Urinary bladder (tissue), 4 donors: ENCODE measurements around the gene GTF3C5. TPM values are rescaled to one million over a fixed set of nuclear protein-coding genes. Genes with fewer than 3 reads are reported as not detected.
"Not testable (repeated sequence)": the region's sequence is repeated elsewhere in the genome, so short reads cannot be mapped to it uniquely, and the experiment has no call there.

ENCODE experiments used
- DNase-seq: peaks from one replicate; pipeline ENCODE4 v3.0.0-alpha.2; 2015; ENCODE audit errors: extremely low spot score
- H3K27ac ChIP-seq: one replicate; pipeline ENCODE4 v1.5.1; 2013; ENCODE audit warnings: low read depth, mild to moderate bottlenecking, moderate library complexity
- H3K36me3 ChIP-seq: one replicate; pipeline ENCODE4 v1.6.1; 2013; ENCODE audit warnings: mild to moderate bottlenecking, moderate library complexity; ENCODE audit not compliant: insufficient read depth
- H3K4me1 ChIP-seq: one replicate; pipeline ENCODE4 v1.6.1; 2013; ENCODE audit warnings: mild to moderate bottlenecking, moderate library complexity; ENCODE audit not compliant: insufficient read depth
- H3K4me3 ChIP-seq: one replicate; pipeline ENCODE4 v1.5.1; 2013; ENCODE audit warnings: low read depth, low read length
- WGBS: extraction: QIAGEN DNeasy Blood & Tissue Kit; methylation state at CpG from one replicate; pipeline ENCODE4 v1.1.7; 2013; 5-methylcytosine and 5-hydroxymethylcytosine counted together
- polyA plus RNA-seq: library from polyadenylated mRNA; stranded (reverse); fragments of 200-250 nt; gene quantifications from one replicate; pipeline ENCODE4 v1.2.3, GENCODE V29; 2013
- total RNA-seq: library from RNA; depleted of rRNA; stranded (reverse); fragments of >200 nt; gene quantifications from one replicate; pipeline ENCODE4 v1.2.3, GENCODE V29; 2014
- donor health status: healthy with polysubstance abuse.
- donor health status: healthy.

The GTF3C5 gene
- total and polyA plus RNA-seq, 2 donors = 23.2 to 50.3 TPM

DNA sequence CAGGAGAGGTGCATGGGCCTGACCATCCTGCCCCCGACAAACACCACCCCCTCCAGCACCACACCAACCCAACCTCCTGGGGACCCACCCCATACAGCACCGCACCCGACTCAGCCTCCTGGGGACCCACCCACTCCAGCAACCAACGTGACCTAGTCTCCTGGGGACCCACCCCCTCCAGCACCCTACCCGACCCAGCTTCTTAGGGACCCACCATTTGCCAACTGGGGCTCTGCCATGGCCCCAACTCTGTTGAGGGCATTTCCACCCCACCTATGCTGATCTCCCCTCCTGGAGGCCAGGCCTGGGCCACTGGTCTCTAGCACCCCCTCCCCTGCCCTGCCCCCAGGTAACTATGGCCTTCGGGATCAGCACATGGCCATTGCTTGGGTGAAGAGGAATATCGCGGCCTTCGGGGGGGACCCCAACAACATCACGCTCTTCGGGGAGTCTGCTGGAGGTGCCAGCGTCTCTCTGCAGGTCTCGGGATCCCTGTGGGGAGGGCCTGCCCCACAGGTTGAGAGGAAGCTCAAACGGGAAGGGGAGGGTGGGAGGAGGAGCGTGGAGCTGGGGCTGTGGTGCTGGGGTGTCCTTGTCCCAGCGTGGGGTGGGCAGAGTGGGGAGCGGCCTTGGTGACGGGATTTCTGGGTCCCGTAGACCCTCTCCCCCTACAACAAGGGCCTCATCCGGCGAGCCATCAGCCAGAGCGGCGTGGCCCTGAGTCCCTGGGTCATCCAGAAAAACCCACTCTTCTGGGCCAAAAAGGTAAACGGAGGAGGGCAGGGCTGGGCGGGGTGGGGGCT lies 35.6 kb downstream of the GTF3C5 start:
- 93% methylated on average over 25 of the region's 25 CpGs for WGBS
- H3K27ac ChIP-seq = no peak overlapping the region
- H3K4me3 ChIP-seq = no peak overlapping the region
- no peaks in the 10 kb centered on the region for H3K4me1 ChIP-seq
- H3K36me3 ChIP-seq = no peaks in the 10 kb centered on the region
- DNase-seq = no peak

GRCh38 chr9:133067006-133067405 lies 36.2 kb downstream of the GTF3C5 start:
- 92% methylated on average over 11 of the region's 11 CpGs for WGBS
- no peak overlapping the region for H3K4me3 ChIP-seq
- H3K27ac ChIP-seq = no peak overlapping the region
- no peak for DNase-seq
- H3K36me3 ChIP-seq = no peaks in the 10 kb centered on the region
- H3K4me1 ChIP-seq = no peaks in the 10 kb centered on the region

DNA sequence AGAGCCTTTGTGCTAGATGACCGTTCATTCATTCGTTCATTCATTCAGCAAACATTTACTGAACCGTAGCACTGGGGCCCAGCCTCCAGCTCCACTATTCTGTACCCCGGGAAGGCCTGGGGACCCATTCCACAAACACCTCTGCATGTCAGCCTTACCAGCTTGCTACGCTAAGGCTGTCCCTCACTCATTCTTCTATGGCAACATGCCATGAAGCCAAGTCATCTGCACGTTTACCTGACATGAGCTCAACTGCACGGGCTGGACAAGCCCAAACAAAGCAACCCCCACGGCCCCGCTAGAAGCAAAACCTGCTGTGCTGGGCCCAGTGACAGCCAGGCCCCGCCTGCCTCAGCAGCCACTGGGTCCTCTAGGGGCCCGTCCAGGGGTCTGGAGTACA lies 37.0 kb downstream of the GTF3C5 start:
- no peaks in the 10 kb centered on the region for H3K4me1 ChIP-seq
- no peaks in the 10 kb centered on the region for H3K36me3 ChIP-seq
- peak; percentile 50 for DNase-seq
- WGBS = 77% methylated on average over 11 of the region's 11 CpGs
- no peak overlapping the region for H3K27ac ChIP-seq
- no peak overlapping the region for H3K4me3 ChIP-seq

DNA sequence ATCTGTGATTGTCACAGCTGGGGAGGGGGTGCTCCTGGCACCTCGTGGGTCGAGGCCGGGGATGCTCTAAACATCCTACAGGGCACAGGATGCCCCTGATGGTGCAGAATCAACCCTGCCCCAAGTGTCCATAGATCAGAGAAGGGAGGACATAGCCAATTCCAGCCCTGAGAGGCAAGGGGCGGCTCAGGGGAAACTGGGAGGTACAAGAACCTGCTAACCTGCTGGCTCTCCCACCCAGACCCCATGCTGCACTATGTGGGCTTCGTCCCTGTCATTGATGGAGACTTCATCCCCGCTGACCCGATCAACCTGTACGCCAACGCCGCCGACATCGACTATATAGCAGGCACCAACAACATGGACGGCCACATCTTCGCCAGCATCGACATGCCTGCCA lies 37.6 kb downstream of the GTF3C5 start:
- not testable (repeated sequence) for H3K4me3 ChIP-seq, H3K4me1 ChIP-seq, H3K27ac ChIP-seq, H3K36me3 ChIP-seq, DNase-seq
- 96% methylated on average over 2 of the region's 15 CpGs for WGBS

- H3K4me1 ChIP-seq, H3K36me3 ChIP-seq, H3K4me3 ChIP-seq, H3K27ac ChIP-seq, DNase-seq: not testable (repeated sequence)
- WGBS = 93% methylated on average over 17 of the region's 17 CpGs
These were observed 39.7 kb downstream of the GTF3C5 start for GRCh38 chr9:133070500-133070961.

DNA sequence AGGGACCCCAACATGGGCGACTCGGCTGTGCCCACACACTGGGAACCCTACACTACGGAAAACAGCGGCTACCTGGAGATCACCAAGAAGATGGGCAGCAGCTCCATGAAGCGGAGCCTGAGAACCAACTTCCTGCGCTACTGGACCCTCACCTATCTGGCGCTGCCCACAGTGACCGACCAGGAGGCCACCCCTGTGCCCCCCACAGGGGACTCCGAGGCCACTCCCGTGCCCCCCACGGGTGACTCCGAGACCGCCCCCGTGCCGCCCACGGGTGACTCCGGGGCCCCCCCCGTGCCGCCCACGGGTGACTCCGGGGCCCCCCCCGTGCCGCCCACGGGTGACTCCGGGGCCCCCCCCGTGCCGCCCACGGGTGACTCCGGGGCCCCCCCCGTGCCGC lies 40.2 kb downstream of the GTF3C5 start:
- H3K27ac ChIP-seq, H3K4me3 ChIP-seq, H3K4me1 ChIP-seq, DNase-seq, H3K36me3 ChIP-seq: not testable (repeated sequence)
- 93% methylated on average over 22 of the region's 31 CpGs for WGBS

DNA sequence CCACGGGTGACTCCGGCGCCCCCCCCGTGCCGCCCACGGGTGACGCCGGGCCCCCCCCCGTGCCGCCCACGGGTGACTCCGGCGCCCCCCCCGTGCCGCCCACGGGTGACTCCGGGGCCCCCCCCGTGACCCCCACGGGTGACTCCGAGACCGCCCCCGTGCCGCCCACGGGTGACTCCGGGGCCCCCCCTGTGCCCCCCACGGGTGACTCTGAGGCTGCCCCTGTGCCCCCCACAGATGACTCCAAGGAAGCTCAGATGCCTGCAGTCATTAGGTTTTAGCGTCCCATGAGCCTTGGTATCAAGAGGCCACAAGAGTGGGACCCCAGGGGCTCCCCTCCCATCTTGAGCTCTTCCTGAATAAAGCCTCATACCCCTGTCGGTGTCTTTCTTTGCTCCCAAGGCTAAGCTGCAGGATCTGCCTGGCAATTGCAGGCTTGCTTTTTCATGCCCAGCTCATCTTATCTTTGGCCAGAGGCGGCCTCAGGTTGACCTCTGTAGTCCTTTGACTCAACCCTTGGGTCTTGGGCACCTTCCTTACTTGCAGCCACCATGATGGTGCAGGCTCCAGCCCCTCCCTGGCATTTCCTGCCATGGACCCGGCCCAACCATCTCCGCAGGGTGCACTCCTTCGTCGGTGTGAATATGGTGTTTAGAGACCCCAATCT lies 40.8 kb downstream of the GTF3C5 start:
- Histone ChIP-seq H3K27ac (no peak overlapping the region), H3K4me1 (no peaks in the 10 kb centered on the region), H3K36me3 (no peaks in the 10 kb centered on the region), H3K4me3 (no peak overlapping the region)
- no peak for DNase-seq
- 88% methylated on average over 30 of the region's 33 CpGs for WGBS

DNA sequence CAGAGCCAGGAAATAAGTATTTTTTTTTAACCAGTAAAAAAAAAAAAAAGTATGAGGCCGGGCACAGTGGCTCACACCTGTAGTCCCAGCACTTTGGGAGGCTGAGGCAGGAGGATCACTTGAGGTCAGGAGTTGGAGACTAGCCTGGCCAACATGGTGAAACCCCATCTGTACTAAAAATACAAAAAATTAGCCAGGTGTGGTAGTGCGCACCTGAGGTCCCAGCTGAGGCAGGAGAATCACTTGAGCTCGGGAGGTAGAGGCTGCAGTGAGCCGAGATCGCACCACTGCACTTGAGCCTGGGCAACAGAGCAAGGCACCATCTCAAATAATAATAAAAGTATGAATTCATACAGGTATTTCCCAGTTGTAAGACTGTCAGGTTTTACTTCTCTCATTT lies 41.4 kb downstream of the GTF3C5 start:
- not testable (repeated sequence) for DNase-seq, H3K4me1 ChIP-seq, H3K27ac ChIP-seq, H3K4me3 ChIP-seq, H3K36me3 ChIP-seq
- 97% methylated on average over 5 of the region's 5 CpGs for WGBS

- no peak for DNase-seq
- Histone ChIP-seq H3K36me3 (no peaks in the 10 kb centered on the region), H3K4me3 (no peak overlapping the region), H3K27ac (no peak overlapping the region), H3K4me1 (no peaks in the 10 kb centered on the region)
- 74% methylated on average over 12 of the region's 12 CpGs for WGBS
These were observed 42.6 kb downstream of the GTF3C5 start for GRCh38 chr9:133073086-133074014.

- Histone ChIP-seq H3K27ac (no peak overlapping the region), H3K4me1 (no peaks in the 10 kb centered on the region), H3K36me3 (no peaks in the 10 kb centered on the region), H3K4me3 (no peak overlapping the region)
- whole genome bisulfite sequencing = 42% methylated on average over 8 of the region's 8 CpGs
- no peak for DNase-seq
These were observed 43.4 kb downstream of the GTF3C5 start for GRCh38 chr9:133074111-133074651.

DNA sequence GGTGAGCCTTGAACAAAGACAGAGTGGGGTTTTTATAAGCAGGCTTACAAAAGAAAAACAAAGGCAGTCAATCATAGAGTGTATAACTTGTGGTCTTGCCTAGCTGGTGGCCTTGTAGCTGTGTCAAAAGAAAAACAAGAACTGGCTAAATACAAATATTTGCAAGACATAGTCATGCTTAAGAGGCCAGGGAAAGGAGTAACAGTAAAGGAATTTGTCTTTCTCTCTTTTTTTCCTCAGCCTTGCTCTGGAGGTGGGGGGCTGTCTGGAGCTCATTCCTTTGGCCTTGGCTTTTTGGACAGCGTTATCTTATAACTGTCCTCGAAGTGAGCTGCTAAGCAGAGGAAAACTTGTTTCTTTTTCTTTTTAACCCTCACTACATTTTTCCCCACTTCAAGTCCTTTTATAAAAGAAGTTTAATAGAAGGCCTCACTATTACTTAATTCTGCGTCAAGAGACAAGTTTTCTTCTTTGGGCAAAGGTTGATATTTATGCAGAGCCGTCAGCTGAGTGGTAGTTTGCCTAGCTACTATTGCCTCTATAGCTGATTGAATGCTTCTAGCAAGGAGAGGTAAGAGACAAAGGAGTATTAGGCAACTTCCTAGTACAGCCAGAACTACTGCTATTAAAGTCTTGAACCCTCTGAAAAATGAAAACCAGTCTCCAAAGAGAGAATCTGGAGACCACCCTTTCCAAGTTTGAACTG lies 45.3 kb downstream of the GTF3C5 start:
- no peaks in the 10 kb centered on the region for H3K4me1 ChIP-seq
- no peak overlapping the region for H3K27ac ChIP-seq
- no peak overlapping the region for H3K4me3 ChIP-seq
- H3K36me3 ChIP-seq = no peaks in the 10 kb centered on the region
- 45% methylated on average over 4 of the region's 4 CpGs for WGBS
- no peak for DNase-seq

- 79% methylated on average over 4 of the region's 4 CpGs for WGBS
- no peaks in the 10 kb centered on the region for H3K36me3 ChIP-seq
- no peak for DNase-seq
- H3K4me3 ChIP-seq = no peak overlapping the region
- H3K4me1 ChIP-seq = no peaks in the 10 kb centered on the region
- no peak overlapping the region for H3K27ac ChIP-seq
These were observed 45.9 kb downstream of the GTF3C5 start for GRCh38 chr9:133076691-133077090.

DNA sequence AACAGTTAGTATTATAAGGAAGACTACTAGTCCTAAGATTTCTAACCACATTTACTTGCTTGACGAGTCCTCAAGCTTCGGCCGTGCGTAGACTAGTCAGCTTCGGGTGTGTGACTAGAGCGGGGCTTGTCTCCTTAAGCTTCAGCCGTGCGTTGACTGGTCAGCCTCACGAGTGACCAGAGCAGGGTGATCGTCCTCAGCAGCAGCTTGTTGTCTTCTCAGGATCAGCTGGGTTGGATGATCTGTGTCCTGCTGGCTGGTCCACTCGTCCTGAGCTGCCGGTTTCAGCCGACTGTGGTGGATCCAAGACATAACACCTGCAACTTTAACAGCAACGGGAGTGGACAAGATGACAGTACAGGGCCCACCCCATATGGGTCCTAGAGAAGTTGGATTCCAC lies 47.7 kb downstream of the GTF3C5 start:
- Histone ChIP-seq H3K4me3 (no peak overlapping the region), H3K27ac (no peak overlapping the region), H3K4me1 (no peaks in the 10 kb centered on the region), H3K36me3 (no peaks in the 10 kb centered on the region)
- DNase-seq = no peak
- WGBS = 82% methylated on average over 14 of the region's 14 CpGs
